ENCODE results near the gene TASOR.
"Not testable (repeated sequence)": the region's sequence is repeated elsewhere in the genome, so short reads cannot be mapped to it uniquely, and the experiment has no call there.

Gene TASOR, protein sequence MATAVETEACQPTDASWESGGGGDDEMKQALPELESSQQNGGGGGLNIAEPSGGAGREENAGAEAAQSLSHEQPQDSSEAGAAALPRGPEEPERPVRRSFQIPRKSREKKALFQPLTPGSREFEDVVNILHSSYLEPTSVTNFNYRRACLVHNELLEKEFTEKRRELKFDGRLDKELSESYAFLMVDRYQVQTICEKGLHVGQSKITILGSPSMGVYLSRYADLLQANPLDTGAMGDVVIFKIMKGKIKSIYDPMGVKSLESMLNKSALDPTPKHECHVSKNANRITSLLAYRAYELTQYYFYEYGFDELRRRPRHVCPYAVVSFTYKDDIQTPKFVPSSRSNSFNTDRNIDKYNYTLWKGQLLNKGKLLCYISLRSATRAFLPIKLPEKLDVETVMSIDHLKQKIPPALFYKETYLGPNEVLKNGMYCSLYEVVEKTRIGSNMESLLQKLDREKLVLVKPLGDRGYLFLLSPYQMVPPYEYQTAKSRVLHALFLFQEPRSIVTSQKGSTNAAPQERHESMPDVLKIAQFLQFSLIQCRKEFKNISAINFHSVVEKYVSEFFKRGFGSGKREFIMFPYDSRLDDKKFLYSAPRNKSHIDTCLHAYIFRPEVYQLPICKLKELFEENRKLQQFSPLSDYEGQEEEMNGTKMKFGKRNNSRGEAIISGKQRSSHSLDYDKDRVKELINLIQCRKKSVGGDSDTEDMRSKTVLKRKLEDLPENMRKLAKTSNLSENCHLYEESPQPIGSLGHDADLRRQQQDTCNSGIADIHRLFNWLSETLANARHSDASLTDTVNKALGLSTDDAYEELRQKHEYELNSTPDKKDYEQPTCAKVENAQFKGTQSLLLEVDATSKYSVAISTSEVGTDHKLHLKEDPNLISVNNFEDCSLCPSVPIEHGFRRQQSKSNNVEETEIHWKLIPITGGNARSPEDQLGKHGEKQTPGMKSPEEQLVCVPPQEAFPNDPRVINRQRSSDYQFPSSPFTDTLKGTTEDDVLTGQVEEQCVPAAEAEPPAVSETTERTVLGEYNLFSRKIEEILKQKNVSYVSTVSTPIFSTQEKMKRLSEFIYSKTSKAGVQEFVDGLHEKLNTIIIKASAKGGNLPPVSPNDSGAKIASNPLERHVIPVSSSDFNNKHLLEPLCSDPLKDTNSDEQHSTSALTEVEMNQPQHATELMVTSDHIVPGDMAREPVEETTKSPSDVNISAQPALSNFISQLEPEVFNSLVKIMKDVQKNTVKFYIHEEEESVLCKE (N-terminal part only)

DNA sequence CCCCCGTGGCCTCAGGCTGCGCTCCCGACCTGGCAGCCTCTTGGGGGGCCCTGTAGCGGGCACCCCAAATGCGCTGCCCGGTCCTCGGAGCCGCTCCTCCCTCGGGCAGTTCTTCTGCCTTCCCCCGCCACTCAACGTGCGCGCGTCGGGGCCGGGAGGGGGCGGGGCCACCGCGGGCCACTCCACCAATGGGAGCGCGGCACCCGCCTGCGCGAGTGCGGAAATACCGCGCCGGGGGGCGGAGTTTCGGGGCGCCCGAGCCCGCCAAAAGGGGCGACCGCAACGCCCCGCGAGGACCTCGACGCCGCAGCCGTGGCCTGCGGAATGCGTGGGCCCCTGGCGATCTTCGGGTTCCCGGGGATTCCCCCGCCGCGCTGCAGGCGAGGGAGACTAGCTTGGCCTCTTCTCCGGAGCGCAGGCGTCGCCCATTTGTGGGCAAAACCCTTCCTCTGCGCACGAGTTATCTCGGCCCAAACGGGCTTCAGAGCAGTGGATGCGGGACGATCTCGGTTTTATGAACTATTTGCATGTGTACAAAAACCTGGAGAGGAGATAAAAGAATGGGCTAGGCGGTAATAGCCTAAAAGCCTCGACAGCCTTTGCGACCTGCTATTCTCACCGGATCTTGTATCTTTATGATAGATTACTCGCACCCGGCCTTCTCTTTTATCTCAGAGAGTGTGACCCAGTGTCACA, at the start of gene TASOR:
Gene TASOR (minus strand): TSS at position 144 of the 696 bp plus-strand sequence. CDS start 259 bp downstream, outside the sequence.
- DNase-seq (ENCODE audit: low spot score) = peak; percentile 96
- TF ChIP-seq, protein P1, sequence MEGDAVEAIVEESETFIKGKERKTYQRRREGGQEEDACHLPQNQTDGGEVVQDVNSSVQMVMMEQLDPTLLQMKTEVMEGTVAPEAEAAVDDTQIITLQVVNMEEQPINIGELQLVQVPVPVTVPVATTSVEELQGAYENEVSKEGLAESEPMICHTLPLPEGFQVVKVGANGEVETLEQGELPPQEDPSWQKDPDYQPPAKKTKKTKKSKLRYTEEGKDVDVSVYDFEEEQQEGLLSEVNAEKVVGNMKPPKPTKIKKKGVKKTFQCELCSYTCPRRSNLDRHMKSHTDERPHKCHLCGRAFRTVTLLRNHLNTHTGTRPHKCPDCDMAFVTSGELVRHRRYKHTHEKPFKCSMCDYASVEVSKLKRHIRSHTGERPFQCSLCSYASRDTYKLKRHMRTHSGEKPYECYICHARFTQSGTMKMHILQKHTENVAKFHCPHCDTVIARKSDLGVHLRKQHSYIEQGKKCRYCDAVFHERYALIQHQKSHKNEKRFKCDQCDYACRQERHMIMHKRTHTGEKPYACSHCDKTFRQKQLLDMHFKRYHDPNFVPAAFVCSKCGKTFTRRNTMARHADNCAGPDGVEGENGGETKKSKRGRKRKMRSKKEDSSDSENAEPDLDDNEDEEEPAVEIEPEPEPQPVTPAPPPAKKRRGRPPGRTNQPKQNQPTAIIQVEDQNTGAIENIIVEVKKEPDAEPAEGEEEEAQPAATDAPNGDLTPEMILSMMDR (IDR thresholded peaks at IDR 0.05; ENCODE audit: extremely low read depth, missing control alignments) = no peak

DNA sequence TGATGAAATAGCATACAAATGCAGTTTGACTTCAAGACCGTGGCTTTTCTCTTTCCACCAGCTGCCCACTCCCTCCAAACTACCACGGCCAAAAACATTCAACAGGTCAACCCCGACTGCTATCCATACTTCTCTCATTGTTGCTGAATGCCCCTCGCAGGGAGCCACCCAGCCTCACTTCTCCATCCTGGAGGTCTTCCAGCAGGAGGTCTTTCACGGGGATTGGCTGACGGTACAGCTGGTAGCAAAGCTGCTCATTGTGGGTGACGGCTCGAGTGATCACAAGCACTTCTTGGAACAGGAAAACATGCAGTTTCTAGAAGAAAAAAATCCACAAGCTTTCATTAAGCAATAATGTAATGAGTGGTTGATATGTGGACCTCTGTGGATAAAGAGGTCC, 49.0 kb upstream of the TASOR start:
- TF ChIP-seq, protein P1 (IDR thresholded peaks at IDR 0.05; ENCODE audit: extremely low read depth, missing control alignments) = no peak
- DNase-seq (ENCODE audit: low spot score) = no peak

DNA sequence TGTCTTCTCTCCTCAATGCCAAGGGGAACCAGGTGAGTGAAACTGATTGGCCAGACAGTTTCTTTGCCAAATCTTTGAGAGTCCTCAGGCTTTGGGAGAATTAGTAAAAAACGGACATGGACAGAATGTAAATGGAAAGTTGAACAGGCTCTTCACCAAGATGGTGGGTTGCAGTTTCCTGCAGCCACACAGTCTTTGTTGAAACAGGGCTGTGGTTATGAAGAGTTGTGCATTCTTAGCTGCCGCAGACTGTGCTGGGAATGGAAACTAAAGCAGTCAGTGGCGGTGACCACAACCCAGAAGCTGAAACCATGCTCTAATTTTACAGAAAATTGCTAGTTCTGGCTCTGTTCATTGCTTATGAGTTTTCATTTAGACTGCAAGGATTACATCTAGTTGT, 42.1 kb upstream of the TASOR start:
- DNase-seq (ENCODE audit: low spot score) = peak; percentile 79
- TF ChIP-seq, protein P1 (IDR thresholded peaks at IDR 0.05; ENCODE audit: extremely low read depth, missing control alignments) = no peak

DNA sequence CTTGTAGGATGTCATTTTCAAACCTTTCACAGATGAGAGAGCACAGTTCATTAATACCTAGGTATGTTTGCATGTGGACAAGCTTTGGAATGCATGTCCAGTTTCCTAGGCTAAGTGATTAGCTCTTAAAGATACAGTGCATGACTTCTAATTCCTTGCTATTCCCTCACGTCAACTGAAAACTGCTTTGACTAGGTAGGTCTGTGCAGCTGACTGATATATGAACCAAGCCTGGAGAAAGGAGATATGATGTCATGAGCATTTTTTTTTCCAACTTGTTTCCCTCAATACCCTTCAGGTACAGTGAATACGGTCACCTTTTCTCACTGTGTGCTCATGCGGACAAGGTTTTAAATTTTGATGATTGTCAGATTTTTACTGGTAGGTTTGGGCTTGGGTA, 41.6 kb upstream of the TASOR start:
- TF ChIP-seq, protein P1 (IDR thresholded peaks at IDR 0.05; ENCODE audit: extremely low read depth, missing control alignments) = no peak
- DNase-seq (ENCODE audit: low spot score) = no peak

- TF ChIP-seq, protein P1 (IDR thresholded peaks at IDR 0.05; ENCODE audit: extremely low read depth, missing control alignments) = no peak
- DNase-seq (ENCODE audit: low spot score) = peak; percentile 34
These were observed 37.8 kb upstream of the TASOR start for GRCh38 chr3:56720849-56721248.

- not testable (repeated sequence) for DNase-seq (ENCODE audit: low spot score)
These were observed 35.7 kb upstream of the TASOR start for GRCh38 chr3:56718809-56719208.

GRCh38 chr3:56711344-56711743, 28.3 kb upstream of the TASOR start:
- no peak for DNase-seq (ENCODE audit: low spot score)
- TF ChIP-seq, protein P1 (IDR thresholded peaks at IDR 0.05; ENCODE audit: extremely low read depth, missing control alignments) = no peak

- not testable (repeated sequence) for DNase-seq (ENCODE audit: low spot score)
These were observed 24.3 kb upstream of the TASOR start for GRCh38 chr3:56707412-56707811.

Measured in GM20000 (cell line).